DMS79 (cell line): Measurements from ENCODE around the gene DMD.

Source experiments
- DNase-seq: peaks from one replicate; lab custom pipeline; 2025; lab: John Stamatoyannopoulos, UW

Gene DMD

GRCh38 chrX:31178064-31178768, 2033.1 kb downstream of the DMD start:
- DNase-seq = no peak

DNA sequence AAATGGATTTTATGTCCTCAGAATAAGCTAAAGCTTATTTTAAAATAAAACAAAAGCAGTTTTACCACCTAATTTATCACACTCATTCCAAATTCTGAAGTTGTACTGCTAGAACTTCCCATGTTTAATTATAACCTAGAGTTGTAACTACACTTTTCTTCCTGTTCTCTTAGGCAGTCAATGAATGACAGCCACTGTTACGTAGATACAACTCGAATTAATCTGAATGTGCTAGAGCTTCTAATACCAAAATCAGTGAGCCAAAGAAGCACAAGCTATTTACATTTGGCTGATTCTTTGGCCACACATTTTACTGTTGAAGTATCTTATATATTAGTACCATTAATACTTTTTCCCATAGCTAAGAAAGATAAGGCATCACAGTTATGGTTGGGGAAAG, 2040.6 kb downstream of the DMD start:
- no peak for DNase-seq

GRCh38 chrX:31168551-31168950, 2042.8 kb downstream of the DMD start:
- DNase-seq = no peak

DNA sequence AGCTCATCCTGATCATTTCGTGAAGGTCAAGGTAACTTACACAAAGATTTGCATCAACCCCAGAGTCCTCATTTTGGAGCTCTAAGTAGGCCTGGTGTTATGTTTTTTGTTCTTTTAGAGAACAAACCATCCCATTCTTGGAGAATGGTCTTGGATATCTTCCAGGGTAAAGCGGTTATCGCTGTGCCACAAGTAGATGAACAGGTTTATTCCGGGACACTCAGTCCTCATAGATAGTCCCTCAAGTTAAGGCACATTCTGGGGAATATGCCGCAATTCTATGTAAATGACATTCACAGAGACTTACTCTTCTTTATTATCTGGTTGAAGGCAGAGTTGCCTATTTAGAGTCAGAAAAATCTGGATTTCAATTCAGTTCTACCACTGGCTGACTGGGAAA, 2044.5 kb downstream of the DMD start:
- DNase-seq = no peak

DNA sequence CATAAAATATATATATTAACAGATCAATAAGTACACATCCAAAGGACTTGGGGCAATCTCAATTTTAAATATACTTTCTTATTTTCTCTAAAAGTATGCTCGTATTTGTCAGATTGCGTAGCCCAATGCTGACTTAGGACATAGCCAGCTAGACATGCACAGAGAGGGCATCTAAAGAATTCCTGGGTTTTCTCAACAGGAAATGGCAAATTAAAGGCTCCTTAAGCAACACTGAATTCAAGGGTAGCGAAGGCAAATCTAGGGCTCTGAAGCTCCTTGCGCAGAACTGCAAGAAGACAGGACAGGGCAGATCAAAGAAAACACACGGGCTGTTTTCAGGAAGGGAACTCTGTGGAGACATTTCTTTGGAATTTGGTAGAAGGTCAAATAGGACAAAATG, 2044.9 kb downstream of the DMD start:
- no peak for DNase-seq

- no peak for DNase-seq
Measured at GRCh38 chrX:31165241-31166035, 2045.9 kb downstream of the DMD start.

GRCh38 chrX:31154946-31155345, 2056.4 kb downstream of the DMD start:
- no peak for DNase-seq

- no peak for DNase-seq
Measured at GRCh38 chrX:31153475-31154047, 2057.8 kb downstream of the DMD start.

GRCh38 chrX:31147175-31147574, 2064.2 kb downstream of the DMD start:
- DNase-seq = no peak

GRCh38 chrX:31139961-31140360, 2071.4 kb downstream of the DMD start:
- DNase-seq = no peak

GRCh38 chrX:31138124-31138523, 2073.2 kb downstream of the DMD start:
- no peak for DNase-seq

- DNase-seq = no peak
Measured at GRCh38 chrX:31136144-31136611, 2075.2 kb downstream of the DMD start.

DNA sequence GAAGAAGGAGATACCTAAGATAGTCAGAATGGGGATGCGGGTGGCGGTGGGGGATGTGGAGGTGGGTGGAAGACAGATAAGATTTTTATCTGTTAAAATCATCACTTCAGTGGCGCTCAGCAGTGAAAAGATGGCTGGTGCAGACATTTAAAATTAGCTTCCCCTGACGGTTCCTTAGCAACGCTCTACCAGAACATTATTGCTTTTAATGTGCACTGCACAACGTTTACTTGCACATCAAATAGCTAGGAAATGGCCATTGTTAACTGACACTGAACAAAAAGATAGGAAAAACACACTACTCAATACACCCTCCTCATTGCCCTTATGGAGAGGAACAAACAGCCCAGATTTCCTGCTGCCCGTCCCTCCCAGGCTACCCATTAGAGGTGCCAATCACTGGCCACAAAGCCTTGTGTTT, 2078.5 kb downstream of the DMD start:
- DNase-seq = no peak

DNA sequence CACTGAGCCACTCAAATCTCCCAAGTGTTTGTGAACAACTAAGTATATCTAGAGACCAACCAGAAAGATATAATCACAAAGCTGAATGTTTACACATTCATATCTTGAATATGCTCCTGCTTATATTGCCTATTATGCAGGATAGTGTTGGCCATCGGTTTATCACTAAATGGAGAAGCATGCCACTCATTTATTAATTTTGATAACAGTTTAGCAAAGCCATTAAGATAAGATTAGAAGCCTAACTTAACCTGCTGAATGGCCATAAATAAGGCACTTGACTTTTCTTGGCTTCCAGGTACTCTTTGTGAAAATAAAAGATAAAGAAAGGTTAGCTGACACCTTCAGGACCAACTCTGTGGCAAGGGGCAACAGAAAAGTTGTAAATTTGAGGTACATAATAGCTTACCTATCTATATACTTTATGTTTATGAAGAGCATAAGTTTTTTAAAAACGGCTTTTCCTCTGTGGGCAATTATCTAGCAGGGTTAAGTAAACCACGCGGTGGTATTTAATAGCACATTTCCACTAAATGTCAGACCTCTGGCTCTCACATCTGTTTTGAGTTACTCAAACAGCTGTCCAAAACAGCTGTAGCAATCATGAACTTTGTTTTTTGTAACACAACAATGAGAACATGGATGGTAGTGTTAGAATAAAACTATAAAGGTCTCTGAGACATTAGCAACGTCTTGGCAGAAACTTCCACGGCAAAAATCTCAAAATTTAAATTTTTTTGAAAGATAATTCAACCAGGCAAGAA, 2080.7 kb downstream of the DMD start:
- DNase-seq = no peak

GRCh38 chrX:31128855-31129254, 2082.5 kb downstream of the DMD start:
- DNase-seq = no peak

GRCh38 chrX:31127716-31128115, 2083.6 kb downstream of the DMD start:
- DNase-seq = no peak

DNA sequence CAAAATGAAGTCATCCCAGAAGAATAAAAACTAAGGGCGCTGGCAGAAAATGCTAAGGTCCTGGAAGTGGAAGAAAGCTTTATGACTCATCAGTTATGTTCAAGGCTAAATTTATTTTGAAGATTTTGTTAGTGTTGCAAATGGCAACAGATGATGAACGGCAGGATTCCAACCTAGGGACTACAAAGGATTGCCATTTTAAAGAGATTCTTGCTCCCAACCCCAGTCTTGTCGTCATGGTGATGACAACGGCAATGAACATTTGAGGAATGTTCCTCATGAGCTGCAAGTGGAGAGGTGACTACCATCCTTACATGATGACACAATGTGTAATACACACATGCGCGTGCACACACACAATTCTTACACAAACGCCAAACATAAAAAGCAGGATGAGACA, 2085.1 kb downstream of the DMD start:
- DNase-seq = no peak

DNA sequence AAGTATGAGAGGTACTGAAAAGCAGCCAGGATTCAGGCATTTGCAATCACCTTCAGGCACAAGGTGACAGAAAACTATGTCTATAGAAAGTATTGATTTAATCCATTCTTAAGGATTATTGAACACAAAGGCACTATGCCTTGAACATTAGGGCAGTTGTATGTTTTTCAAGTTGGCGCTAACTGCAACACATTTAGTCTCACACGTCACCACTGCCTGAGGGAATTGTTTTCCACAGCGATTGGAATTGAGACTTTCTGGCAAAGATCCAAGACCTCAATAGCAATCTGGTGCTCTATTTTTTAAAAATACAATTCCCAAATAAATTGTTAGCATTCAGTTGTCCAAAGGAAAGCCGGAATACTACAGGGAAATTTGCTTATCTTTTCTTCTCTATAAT, 2086.8 kb downstream of the DMD start:
- no peak for DNase-seq

GRCh38 chrX:31123335-31123734, 2088.0 kb downstream of the DMD start:
- no peak for DNase-seq

- DNase-seq = no peak
Measured at GRCh38 chrX:31117266-31117665, 2094.1 kb downstream of the DMD start.

GRCh38 chrX:31115398-31115797, 2096.0 kb downstream of the DMD start:
- DNase-seq = no peak

DNA sequence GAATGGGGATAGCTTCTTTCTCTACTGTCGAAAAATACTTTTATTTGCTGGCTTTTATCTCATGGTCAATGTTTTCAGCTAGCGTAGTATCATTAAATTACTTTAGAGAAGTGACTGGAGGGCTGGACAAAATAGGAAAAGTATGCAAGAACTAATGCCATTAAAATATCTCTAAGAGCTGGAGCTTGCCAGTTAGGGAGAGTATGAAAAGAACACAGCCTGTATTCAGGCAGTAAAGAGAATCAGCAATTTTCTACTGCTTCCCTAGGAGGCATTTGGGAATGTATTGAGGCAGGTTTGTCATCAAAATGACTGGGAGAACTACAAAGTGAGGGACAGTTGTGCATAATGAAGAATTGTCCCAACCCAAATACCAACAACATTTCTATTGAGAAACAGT, 2096.5 kb downstream of the DMD start:
- no peak for DNase-seq
